ENCODE measurements around the gene GPC6.

Gene GPC6

GRCh38 chr13:93865235-93865634 is 638.6 kb downstream of the GPC6 start:
- H3K36me3 ChIP-seq (ENCODE audit: control insufficient read depth in 1 of 2, insufficient read depth in 2 of 2, low read length in 2 of 2) = no peaks in the 10 kb centered on the region
- H3K4me1 ChIP-seq (ENCODE audit: control insufficient read depth in 1 of 2, insufficient read depth in 2 of 2, low read length in 2 of 2) = no peaks in the 10 kb centered on the region
- H3K4me3 ChIP-seq (ENCODE audit: low read depth in 1 of 2, low read length in 2 of 2) = no peak overlapping the region
- H3K27ac ChIP-seq (ENCODE audit: low read length) = no peak overlapping the region
- no peaks in the 10 kb centered on the region for H3K27me3 ChIP-seq (ENCODE audit: low read depth, low read length)
- H3K9me3 ChIP-seq (ENCODE audit: control insufficient read depth in 1 of 2, low read length in 2 of 2) = no peaks in the 10 kb centered on the region

GRCh38 chr13:93867481-93867880 is 640.9 kb downstream of the GPC6 start:
- Histone ChIP-seq H3K4me1 (ENCODE audit: control insufficient read depth in 1 of 2, insufficient read depth in 2 of 2, low read length in 2 of 2) (no peaks in the 10 kb centered on the region), H3K27me3 (ENCODE audit: low read depth, low read length) (no peaks in the 10 kb centered on the region), H3K27ac (ENCODE audit: low read length) (no peak overlapping the region), H3K36me3 (ENCODE audit: control insufficient read depth in 1 of 2, insufficient read depth in 2 of 2, low read length in 2 of 2) (no peaks in the 10 kb centered on the region), H3K4me3 (ENCODE audit: low read depth in 1 of 2, low read length in 2 of 2) (no peak overlapping the region), H3K9me3 (ENCODE audit: control insufficient read depth in 1 of 2, low read length in 2 of 2) (no peaks in the 10 kb centered on the region)

GRCh38 chr13:93872376-93872775 is 645.8 kb downstream of the GPC6 start:
- no peaks in the 10 kb centered on the region for H3K27me3 ChIP-seq (ENCODE audit: low read depth, low read length)
- no peak overlapping the region for H3K4me3 ChIP-seq (ENCODE audit: low read depth in 1 of 2, low read length in 2 of 2)
- no peaks in the 10 kb centered on the region for H3K36me3 ChIP-seq (ENCODE audit: control insufficient read depth in 1 of 2, insufficient read depth in 2 of 2, low read length in 2 of 2)
- H3K9me3 ChIP-seq (ENCODE audit: control insufficient read depth in 1 of 2, low read length in 2 of 2) = no peaks in the 10 kb centered on the region
- H3K27ac ChIP-seq (ENCODE audit: low read length) = no peak overlapping the region
- H3K4me1 ChIP-seq (ENCODE audit: control insufficient read depth in 1 of 2, insufficient read depth in 2 of 2, low read length in 2 of 2) = no peaks in the 10 kb centered on the region

- Histone ChIP-seq H3K27ac (ENCODE audit: low read length) (no peak overlapping the region), H3K4me1 (ENCODE audit: control insufficient read depth in 1 of 2, insufficient read depth in 2 of 2, low read length in 2 of 2) (no peaks in the 10 kb centered on the region), H3K4me3 (ENCODE audit: low read depth in 1 of 2, low read length in 2 of 2) (no peak overlapping the region), H3K36me3 (ENCODE audit: control insufficient read depth in 1 of 2, insufficient read depth in 2 of 2, low read length in 2 of 2) (no peaks in the 10 kb centered on the region), H3K27me3 (ENCODE audit: low read depth, low read length) (no peaks in the 10 kb centered on the region), H3K9me3 (ENCODE audit: control insufficient read depth in 1 of 2, low read length in 2 of 2) (no peaks in the 10 kb centered on the region)
Measured at GRCh38 chr13:93872786-93873347, 646.3 kb downstream of the GPC6 start.

GRCh38 chr13:93875547-93875946 is 648.9 kb downstream of the GPC6 start:
- Histone ChIP-seq H3K9me3 (ENCODE audit: control insufficient read depth in 1 of 2, low read length in 2 of 2) (no peaks in the 10 kb centered on the region), H3K27ac (ENCODE audit: low read length) (no peak overlapping the region), H3K4me3 (ENCODE audit: low read depth in 1 of 2, low read length in 2 of 2) (no peak overlapping the region), H3K36me3 (ENCODE audit: control insufficient read depth in 1 of 2, insufficient read depth in 2 of 2, low read length in 2 of 2) (no peaks in the 10 kb centered on the region), H3K4me1 (ENCODE audit: control insufficient read depth in 1 of 2, insufficient read depth in 2 of 2, low read length in 2 of 2) (no peaks in the 10 kb centered on the region), H3K27me3 (ENCODE audit: low read depth, low read length) (no peaks in the 10 kb centered on the region)

GRCh38 chr13:93876236-93876635 is 649.6 kb downstream of the GPC6 start:
- Histone ChIP-seq H3K4me1 (ENCODE audit: control insufficient read depth in 1 of 2, insufficient read depth in 2 of 2, low read length in 2 of 2) (no peaks in the 10 kb centered on the region), H3K27ac (ENCODE audit: low read length) (no peak overlapping the region), H3K36me3 (ENCODE audit: control insufficient read depth in 1 of 2, insufficient read depth in 2 of 2, low read length in 2 of 2) (no peaks in the 10 kb centered on the region), H3K9me3 (ENCODE audit: control insufficient read depth in 1 of 2, low read length in 2 of 2) (no peaks in the 10 kb centered on the region), H3K4me3 (ENCODE audit: low read depth in 1 of 2, low read length in 2 of 2) (no peak overlapping the region), H3K27me3 (ENCODE audit: low read depth, low read length) (no peaks in the 10 kb centered on the region)

- Histone ChIP-seq H3K27ac (ENCODE audit: low read length) (no peak overlapping the region), H3K27me3 (ENCODE audit: low read depth, low read length) (no peaks in the 10 kb centered on the region), H3K4me3 (ENCODE audit: low read depth in 1 of 2, low read length in 2 of 2) (no peak overlapping the region), H3K4me1 (ENCODE audit: control insufficient read depth in 1 of 2, insufficient read depth in 2 of 2, low read length in 2 of 2) (no peaks in the 10 kb centered on the region), H3K36me3 (ENCODE audit: control insufficient read depth in 1 of 2, insufficient read depth in 2 of 2, low read length in 2 of 2) (no peaks in the 10 kb centered on the region), H3K9me3 (ENCODE audit: control insufficient read depth in 1 of 2, low read length in 2 of 2) (no peaks in the 10 kb centered on the region)
Measured at GRCh38 chr13:93878675-93879074, 652.1 kb downstream of the GPC6 start.

GRCh38 chr13:93881411-93881810 is 654.8 kb downstream of the GPC6 start:
- Histone ChIP-seq H3K36me3 (ENCODE audit: control insufficient read depth in 1 of 2, insufficient read depth in 2 of 2, low read length in 2 of 2) (no peaks in the 10 kb centered on the region), H3K4me3 (ENCODE audit: low read depth in 1 of 2, low read length in 2 of 2) (no peak overlapping the region), H3K4me1 (ENCODE audit: control insufficient read depth in 1 of 2, insufficient read depth in 2 of 2, low read length in 2 of 2) (no peaks in the 10 kb centered on the region), H3K9me3 (ENCODE audit: control insufficient read depth in 1 of 2, low read length in 2 of 2) (no peaks in the 10 kb centered on the region), H3K27ac (ENCODE audit: low read length) (no peak overlapping the region), H3K27me3 (ENCODE audit: low read depth, low read length) (no peaks in the 10 kb centered on the region)

GRCh38 chr13:93882086-93882651 is 655.6 kb downstream of the GPC6 start:
- no peak overlapping the region for H3K4me3 ChIP-seq (ENCODE audit: low read depth in 1 of 2, low read length in 2 of 2)
- no peaks in the 10 kb centered on the region for H3K27me3 ChIP-seq (ENCODE audit: low read depth, low read length)
- H3K4me1 ChIP-seq (ENCODE audit: control insufficient read depth in 1 of 2, insufficient read depth in 2 of 2, low read length in 2 of 2) = no peaks in the 10 kb centered on the region
- no peak overlapping the region for H3K27ac ChIP-seq (ENCODE audit: low read length)
- H3K9me3 ChIP-seq (ENCODE audit: control insufficient read depth in 1 of 2, low read length in 2 of 2) = no peaks in the 10 kb centered on the region
- H3K36me3 ChIP-seq (ENCODE audit: control insufficient read depth in 1 of 2, insufficient read depth in 2 of 2, low read length in 2 of 2) = no peaks in the 10 kb centered on the region

- Histone ChIP-seq H3K4me1 (ENCODE audit: control insufficient read depth in 1 of 2, insufficient read depth in 2 of 2, low read length in 2 of 2) (no peaks in the 10 kb centered on the region), H3K4me3 (ENCODE audit: low read depth in 1 of 2, low read length in 2 of 2) (no peak overlapping the region), H3K9me3 (ENCODE audit: control insufficient read depth in 1 of 2, low read length in 2 of 2) (no peaks in the 10 kb centered on the region), H3K36me3 (ENCODE audit: control insufficient read depth in 1 of 2, insufficient read depth in 2 of 2, low read length in 2 of 2) (no peaks in the 10 kb centered on the region), H3K27me3 (ENCODE audit: low read depth, low read length) (no peaks in the 10 kb centered on the region), H3K27ac (ENCODE audit: low read length) (no peak overlapping the region)
Measured at GRCh38 chr13:93889430-93889951, 662.9 kb downstream of the GPC6 start.

- no peak overlapping the region for H3K27ac ChIP-seq (ENCODE audit: low read length)
- H3K9me3 ChIP-seq (ENCODE audit: control insufficient read depth in 1 of 2, low read length in 2 of 2) = no peaks in the 10 kb centered on the region
- H3K4me3 ChIP-seq (ENCODE audit: low read depth in 1 of 2, low read length in 2 of 2) = no peak overlapping the region
- peaks cover 0 to 4% of the 10 kb centered on the region in 2 donors for H3K4me1 ChIP-seq (ENCODE audit: control insufficient read depth in 1 of 2, insufficient read depth in 2 of 2, low read length in 2 of 2)
- H3K27me3 ChIP-seq (ENCODE audit: low read depth, low read length) = no peaks in the 10 kb centered on the region
- H3K36me3 ChIP-seq (ENCODE audit: control insufficient read depth in 1 of 2, insufficient read depth in 2 of 2, low read length in 2 of 2) = no peaks in the 10 kb centered on the region
Measured at GRCh38 chr13:93899981-93900380, 673.4 kb downstream of the GPC6 start.

- H3K4me1 ChIP-seq (ENCODE audit: control insufficient read depth in 1 of 2, insufficient read depth in 2 of 2, low read length in 2 of 2) = peaks cover 0 to 4% of the 10 kb centered on the region in 2 donors
- no peaks in the 10 kb centered on the region for H3K9me3 ChIP-seq (ENCODE audit: control insufficient read depth in 1 of 2, low read length in 2 of 2)
- no peak overlapping the region for H3K27ac ChIP-seq (ENCODE audit: low read length)
- no peaks in the 10 kb centered on the region for H3K36me3 ChIP-seq (ENCODE audit: control insufficient read depth in 1 of 2, insufficient read depth in 2 of 2, low read length in 2 of 2)
- H3K4me3 ChIP-seq (ENCODE audit: low read depth in 1 of 2, low read length in 2 of 2) = no peak overlapping the region
- H3K27me3 ChIP-seq (ENCODE audit: low read depth, low read length) = no peaks in the 10 kb centered on the region
Measured at GRCh38 chr13:93900731-93901130, 674.1 kb downstream of the GPC6 start.

Data from muscle layer of duodenum (tissue), 2 donors.